Stomach (tissue), 4 donors: ENCODE measurements around the gene SIM1.

Experiments used
- POLR2A ChIP-seq, 4 donors: fragments of 450-650 bp; IDR thresholded peaks; one replicate each; pipeline ENCODE4 v1.6.1; 2016; ENCODE audit warnings: antibody characterized with exemption in 4 of 4, control low read depth in 2 of 4, mild to moderate bottlenecking in 1 of 4, moderate library complexity in 1 of 4
- TF ChIP-seq, protein P1 (sequence below), 7 experiments: fragments of 450-650 bp in 4 of 7; fragments of 200-600 bp in 3 of 7; sonication (generic) in 3 of 7; IDR thresholded peaks; one replicate each; pipeline ENCODE4 v1.5.1; 2016 to 2019; ENCODE audit warnings: antibody characterized with exemption in 7 of 7, control low read depth in 2 of 7, mild to moderate bottlenecking in 1 of 7

DNA sequence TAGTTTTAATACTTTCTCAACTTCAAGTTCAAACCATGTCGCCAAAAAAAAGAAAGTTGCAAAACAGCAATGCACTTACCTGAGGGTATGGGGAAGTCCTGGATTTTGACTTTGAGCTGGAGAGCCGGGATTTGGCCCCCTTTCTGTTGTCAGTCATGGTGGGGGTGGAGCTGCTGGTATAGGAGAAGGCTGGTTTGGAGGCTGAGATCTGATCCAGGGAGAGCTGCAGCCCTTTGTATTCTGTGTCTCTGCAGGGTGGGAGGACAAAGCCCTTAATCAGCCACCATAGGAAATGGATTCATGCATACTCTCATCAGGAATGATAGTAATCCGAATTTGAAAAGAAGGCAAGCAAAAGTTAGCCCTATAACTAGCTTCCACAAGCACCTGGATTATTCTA lies 44.0 kb downstream of the SIM1 start:
- TF ChIP-seq POLR2A (IDR thresholded peaks at IDR 0.05) = no peak
- TF ChIP-seq, protein P1, sequence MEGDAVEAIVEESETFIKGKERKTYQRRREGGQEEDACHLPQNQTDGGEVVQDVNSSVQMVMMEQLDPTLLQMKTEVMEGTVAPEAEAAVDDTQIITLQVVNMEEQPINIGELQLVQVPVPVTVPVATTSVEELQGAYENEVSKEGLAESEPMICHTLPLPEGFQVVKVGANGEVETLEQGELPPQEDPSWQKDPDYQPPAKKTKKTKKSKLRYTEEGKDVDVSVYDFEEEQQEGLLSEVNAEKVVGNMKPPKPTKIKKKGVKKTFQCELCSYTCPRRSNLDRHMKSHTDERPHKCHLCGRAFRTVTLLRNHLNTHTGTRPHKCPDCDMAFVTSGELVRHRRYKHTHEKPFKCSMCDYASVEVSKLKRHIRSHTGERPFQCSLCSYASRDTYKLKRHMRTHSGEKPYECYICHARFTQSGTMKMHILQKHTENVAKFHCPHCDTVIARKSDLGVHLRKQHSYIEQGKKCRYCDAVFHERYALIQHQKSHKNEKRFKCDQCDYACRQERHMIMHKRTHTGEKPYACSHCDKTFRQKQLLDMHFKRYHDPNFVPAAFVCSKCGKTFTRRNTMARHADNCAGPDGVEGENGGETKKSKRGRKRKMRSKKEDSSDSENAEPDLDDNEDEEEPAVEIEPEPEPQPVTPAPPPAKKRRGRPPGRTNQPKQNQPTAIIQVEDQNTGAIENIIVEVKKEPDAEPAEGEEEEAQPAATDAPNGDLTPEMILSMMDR (IDR thresholded peaks at IDR 0.05) = no peak
